Heart left ventricle (tissue), 16 donors: ENCODE measurements around the gene PIM1. TPM values are rescaled to one million over a fixed set of nuclear protein-coding genes. Genes with fewer than 3 reads are reported as not detected.
A peak's percentile ranks its signal among the peaks of the same experiment; 100 is the strongest.

Experiments
- ATAC-seq, 4 donors: fragments of 200-7000 bp; cut with Tn5 transposase; one replicate each; pipeline ENCODE4 v1.9.1; 2020 to 2022; ENCODE audit warnings: moderate library complexity in 4 of 4, mild to moderate bottlenecking in 3 of 4, moderate number of reproducible peaks in 1 of 4
- DNase-seq, 5 donors: peaks; one replicate each; pipeline ENCODE4 v3.0.0-alpha.2; 2020
- H3K27ac ChIP-seq, 12 donors: fragments of 200-600 bp; sonication (generic) in 4 of 12; one replicate each; pipeline versions ENCODE4 v1.5.0 to v1.8.0; 2016 to 2022; ENCODE audit warnings: mild to moderate bottlenecking in 2 of 12
- H3K27me3 ChIP-seq, 9 donors: fragments of 200-600 bp; sonication (generic) in 2 of 9; one replicate each; pipeline versions ENCODE4 v1.5.1 to v1.8.0; 2016 to 2022; ENCODE audit warnings: mild to moderate bottlenecking in 3 of 9
- H3K36me3 ChIP-seq, 9 donors: fragments of 200-600 bp; sonication (generic) in 2 of 9; one replicate each; pipeline versions ENCODE4 v1.5.0 to v1.8.0; 2018 to 2022; ENCODE audit warnings: mild to moderate bottlenecking in 2 of 9
- H3K4me1 ChIP-seq, 12 donors: fragments of 200-600 bp; sonication (generic) in 4 of 12; one replicate each; pipeline versions ENCODE4 v1.5.0 to v1.8.0; 2016 to 2022; ENCODE audit warnings: mild to moderate bottlenecking in 3 of 12
- H3K4me3 ChIP-seq, 12 donors: fragments of 200-600 bp; sonication (generic) in 4 of 12; one replicate each; pipeline versions ENCODE4 v1.5.0 to v1.8.0; 2017 to 2022; ENCODE audit warnings: mild to moderate bottlenecking in 9 of 12, moderate library complexity in 4 of 12
- H3K9me3 ChIP-seq, 12 donors: fragments of 200-600 bp; sonication (generic) in 4 of 12; one replicate each; pipeline versions ENCODE4 v1.5.0 to v1.8.0; 2016 to 2022; ENCODE audit warnings: mild to moderate bottlenecking in 1 of 12
- POLR2A ChIP-seq, 2 donors: fragments of 450-650 bp; IDR thresholded peaks; one replicate each; pipeline ENCODE4 v1.6.1; 2017; ENCODE audit warnings: antibody characterized with exemption in 2 of 2, mild to moderate bottlenecking in 2 of 2, moderate library complexity in 2 of 2
- WGBS, 4 donors: extraction: QIAGEN DNeasy Blood & Tissue Kit in 2 of 4; methylation state at CpG; one replicate each; pipeline versions ENCODE4 v1.1.5 to v1.1.7; 2013 to 2018; 5-methylcytosine and 5-hydroxymethylcytosine counted together
- intact Hi-C, 10 donors: fragments of 100-400 bp; cut with DNase I; formaldehyde crosslinking; loops; one replicate each; pipeline versions ENCODE4 v1.11.1 to v1.14.2; 2022
- polyA plus RNA-seq, 2 donors: library from polyadenylated mRNA; stranded (reverse); fragments of 200-250 nt; gene quantifications; one replicate each; pipeline ENCODE4 v1.2.3, GENCODE V29; 2013
- total RNA-seq, 9 donors: library from RNA; depleted of rRNA in 2 of 9; stranded (reverse); fragments of >200 nt in 2 of 9; fragmentation: NEBNext Ultra II Directional in 3 of 9; extraction: Animal tissue kit (Norgen Biotek cat#: 25700) in 3 of 9; gene quantifications; one replicate each; pipeline versions ENCODE4 v1.1.0 to v1.2.4, GENCODE V29; 2016 to 2023
- TF ChIP-seq, protein P1 (sequence below), 12 donors: fragments of 200-600 bp; sonication (generic) in 4 of 12; IDR thresholded peaks; one replicate each; pipeline versions ENCODE4 v1.5.0 to v1.8.0; 2018 to 2022; ENCODE audit warnings: antibody characterized with exemption in 12 of 12, mild to moderate bottlenecking in 5 of 12
- donor health status: ischemic (EF 13 %, LVEDD 7.1; RV severe dilation, severe dysfunction).
- donor health status: healthy with polysubstance abuse.
- donor health status: DM: no; HTN: yes; CAD: no.
- donor health status: DM: no; HTN: no; CAD: no.
- donor health status: ischemic (EF 25% LVEDD 6.9; RV normal size, moderate dysfunction).
- donor health status: ischemic (EF 25% LVEDD 5.7; RV mildly dilated, moderate dysfunction).
- donor health status: healthy.
- donor health status: DM: yes; HTN: yes; CAD: no.
- donor health status: ischemic (EF 35%, LVEDD 5.7; RV mildly dilated, moderate dysfunction).
- donor health status: nonischemic (EF 11% LVEDD 7.7; RV severe dilation, severe dysfunction).
- donor health status: DM: yes; HTN: yes; CAD: no.
- donor health status: PGD.
- donor health status: ischemic (EF 29% LVEDD 5.4; RV normal size, mild dysfunction).
- donor health status: nonischemic (EF 23%, LVEDD 6.1; RV moderate dilation, normal function).

PIM1 gene
- total and polyA plus RNA-seq, 11 donors = 7.0 to 81.8 (median 16.0) TPM

- no peaks in the 10 kb centered on the region for H3K9me3 ChIP-seq
- DNase-seq (no peak), ATAC-seq (no peak)
- no peaks in the 10 kb centered on the region for H3K27me3 ChIP-seq
- no peak for TF ChIP-seq POLR2A (IDR thresholded peaks at IDR 0.05)
- TF ChIP-seq, protein P1, sequence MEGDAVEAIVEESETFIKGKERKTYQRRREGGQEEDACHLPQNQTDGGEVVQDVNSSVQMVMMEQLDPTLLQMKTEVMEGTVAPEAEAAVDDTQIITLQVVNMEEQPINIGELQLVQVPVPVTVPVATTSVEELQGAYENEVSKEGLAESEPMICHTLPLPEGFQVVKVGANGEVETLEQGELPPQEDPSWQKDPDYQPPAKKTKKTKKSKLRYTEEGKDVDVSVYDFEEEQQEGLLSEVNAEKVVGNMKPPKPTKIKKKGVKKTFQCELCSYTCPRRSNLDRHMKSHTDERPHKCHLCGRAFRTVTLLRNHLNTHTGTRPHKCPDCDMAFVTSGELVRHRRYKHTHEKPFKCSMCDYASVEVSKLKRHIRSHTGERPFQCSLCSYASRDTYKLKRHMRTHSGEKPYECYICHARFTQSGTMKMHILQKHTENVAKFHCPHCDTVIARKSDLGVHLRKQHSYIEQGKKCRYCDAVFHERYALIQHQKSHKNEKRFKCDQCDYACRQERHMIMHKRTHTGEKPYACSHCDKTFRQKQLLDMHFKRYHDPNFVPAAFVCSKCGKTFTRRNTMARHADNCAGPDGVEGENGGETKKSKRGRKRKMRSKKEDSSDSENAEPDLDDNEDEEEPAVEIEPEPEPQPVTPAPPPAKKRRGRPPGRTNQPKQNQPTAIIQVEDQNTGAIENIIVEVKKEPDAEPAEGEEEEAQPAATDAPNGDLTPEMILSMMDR (IDR thresholded peaks at IDR 0.05) = no peak
- WGBS, 4 donors = 71 to 78% (median 73%) methylated on average over 5 of the region's 5 CpGs
- no peaks in the 10 kb centered on the region for H3K36me3 ChIP-seq
- H3K27ac ChIP-seq = peak overlapping the region in 2 of 12 donors; percentile 38 to 66
- no peak overlapping the region for H3K4me3 ChIP-seq
- intact Hi-C loops = no loop called here
- H3K4me1 ChIP-seq = peaks cover 0 to 35% (median 7%) of the 10 kb centered on the region in 12 donors
Measured at GRCh38 chr6:37141281-37142049, 28.5 kb upstream of the PIM1 start.

DNA sequence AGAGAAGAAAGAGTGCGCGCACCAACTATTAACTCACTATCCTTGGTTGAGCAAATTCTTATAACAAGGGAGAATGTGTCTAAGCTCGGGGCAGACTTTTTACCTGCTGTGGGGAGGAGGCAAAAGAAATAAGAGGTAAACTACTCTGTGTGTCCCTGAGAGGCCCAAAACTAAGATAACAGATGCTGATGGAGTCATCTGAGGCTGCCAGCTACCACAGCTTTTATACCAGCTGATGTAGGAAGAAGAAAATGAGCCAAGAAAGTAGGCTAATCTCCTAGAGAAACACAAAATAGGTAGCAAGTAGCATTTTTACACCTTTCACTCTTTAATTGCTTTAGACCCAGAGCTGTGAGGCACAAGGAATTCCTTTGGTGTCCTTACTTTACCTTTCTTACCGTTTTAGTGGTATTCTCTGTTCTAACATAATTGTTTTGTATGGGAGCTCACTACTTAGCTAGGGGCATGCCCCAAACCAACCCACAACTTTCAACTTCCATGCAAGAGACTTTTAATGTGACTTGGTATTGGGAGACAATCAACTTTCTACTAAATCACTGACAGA, 27.8 kb upstream of the PIM1 start:
- Histone ChIP-seq H3K27ac (peak overlapping the region in 2 of 12 donors; percentile 38 to 66), H3K36me3 (no peaks in the 10 kb centered on the region), H3K4me3 (no peak overlapping the region), H3K27me3 (no peaks in the 10 kb centered on the region), H3K4me1 (peaks cover 0 to 30% (median 6%) of the 10 kb centered on the region in 12 donors), H3K9me3 (no peaks in the 10 kb centered on the region)
- DNase-seq (no peak), ATAC-seq (no peak)
- TF ChIP-seq, protein P1 (IDR thresholded peaks at IDR 0.05) = no peak
- no peak for TF ChIP-seq POLR2A (IDR thresholded peaks at IDR 0.05)
- intact Hi-C loops = no loop called here
- 79 to 86% (median 83%) methylated on average over 4 of the region's 4 CpGs for WGBS, 4 donors

- intact Hi-C loops = no loop called here
- ATAC-seq (no peak), DNase-seq (no peak)
- Histone ChIP-seq H3K4me3 (no peak overlapping the region), H3K9me3 (no peaks in the 10 kb centered on the region), H3K27me3 (no peaks in the 10 kb centered on the region), H3K27ac (peak overlapping the region in 5 of 12 donors; percentile 15 to 75 (median 31)), H3K4me1 (peaks cover 0 to 18% (median 0%) of the 10 kb centered on the region in 12 donors), H3K36me3 (no peaks in the 10 kb centered on the region)
- TF ChIP-seq, protein P1 (IDR thresholded peaks at IDR 0.05) = no peak
- no peak for TF ChIP-seq POLR2A (IDR thresholded peaks at IDR 0.05)
- WGBS, 4 donors = 91 to 97% (median 93%) methylated on average over 2 of the region's 2 CpGs
Measured at GRCh38 chr6:37143585-37143984, 26.4 kb upstream of the PIM1 start.

DNA sequence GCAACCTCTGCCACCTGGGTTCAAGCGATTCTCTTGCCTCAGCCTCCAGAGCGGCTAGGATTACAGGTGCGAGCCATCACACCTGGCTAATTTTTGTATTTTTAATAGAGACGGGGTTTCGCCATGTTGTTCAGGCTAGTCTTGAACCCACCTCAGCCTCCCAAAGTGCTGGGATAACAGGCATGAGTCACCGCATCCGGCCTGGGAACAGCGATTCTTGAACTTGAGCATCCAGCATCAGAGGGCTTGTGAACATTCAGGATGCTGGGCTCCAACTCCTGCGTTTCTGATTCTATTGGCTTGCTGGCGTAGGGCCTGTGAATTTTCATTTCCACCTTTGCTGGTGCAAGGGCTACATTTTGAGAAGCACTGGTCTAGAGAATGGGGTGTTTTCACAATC, 24.5 kb upstream of the PIM1 start:
- peak overlapping the region in 3 of 12 donors; percentile 57 to 83 (median 75) for H3K27ac ChIP-seq
- no peaks in the 10 kb centered on the region for H3K9me3 ChIP-seq
- H3K4me3 ChIP-seq = no peak overlapping the region
- H3K4me1 ChIP-seq = peaks cover 0 to 28% (median 5%) of the 10 kb centered on the region in 12 donors
- no peaks in the 10 kb centered on the region for H3K27me3 ChIP-seq
- H3K36me3 ChIP-seq = no peaks in the 10 kb centered on the region
- intact Hi-C loops = no loop called here
- ATAC-seq (no peak), DNase-seq (no peak)
- WGBS, 4 donors = 91 to 97% (median 95%) methylated on average over 10 of the region's 10 CpGs
- TF ChIP-seq, protein P1 (IDR thresholded peaks at IDR 0.05) = no peak
- TF ChIP-seq POLR2A (IDR thresholded peaks at IDR 0.05) = no peak
